Gastroesophageal sphincter (tissue), 3 donors: ENCODE data around the gene BGN.

Experiments
- CTCF ChIP-seq, 4 experiments: fragments of 200-600 bp in 2 of 4; fragments of 450-650 bp in 2 of 4; sonication (generic) in 1 of 4; IDR thresholded peaks; one replicate each; pipeline ENCODE4 v1.5.1; 2017 to 2019; ENCODE audit warnings: antibody characterized with exemption in 4 of 4, mild to moderate bottlenecking in 2 of 4, moderate library complexity in 2 of 4
- POLR2AphosphoS5 ChIP-seq: sonication (generic); formaldehyde crosslinking; IDR thresholded peaks from one replicate; pipeline ENCODE4 v1.6.1; 2017; ENCODE audit warnings: antibody characterized with exemption

- TF ChIP-seq CTCF (IDR thresholded peaks at IDR 0.05), result no peak
- TF ChIP-seq POLR2AphosphoS5, result no peak
Measured at GRCh38 chrX:153523269-153523668, 28.5 kb downstream of the BGN start.
